Measurements from ENCODE around the gene TLR9.
"Not testable (repeated sequence)": the region's sequence is repeated elsewhere in the genome, so short reads cannot be mapped to it uniquely, and the experiment has no call there.

TLR9 gene, protein sequence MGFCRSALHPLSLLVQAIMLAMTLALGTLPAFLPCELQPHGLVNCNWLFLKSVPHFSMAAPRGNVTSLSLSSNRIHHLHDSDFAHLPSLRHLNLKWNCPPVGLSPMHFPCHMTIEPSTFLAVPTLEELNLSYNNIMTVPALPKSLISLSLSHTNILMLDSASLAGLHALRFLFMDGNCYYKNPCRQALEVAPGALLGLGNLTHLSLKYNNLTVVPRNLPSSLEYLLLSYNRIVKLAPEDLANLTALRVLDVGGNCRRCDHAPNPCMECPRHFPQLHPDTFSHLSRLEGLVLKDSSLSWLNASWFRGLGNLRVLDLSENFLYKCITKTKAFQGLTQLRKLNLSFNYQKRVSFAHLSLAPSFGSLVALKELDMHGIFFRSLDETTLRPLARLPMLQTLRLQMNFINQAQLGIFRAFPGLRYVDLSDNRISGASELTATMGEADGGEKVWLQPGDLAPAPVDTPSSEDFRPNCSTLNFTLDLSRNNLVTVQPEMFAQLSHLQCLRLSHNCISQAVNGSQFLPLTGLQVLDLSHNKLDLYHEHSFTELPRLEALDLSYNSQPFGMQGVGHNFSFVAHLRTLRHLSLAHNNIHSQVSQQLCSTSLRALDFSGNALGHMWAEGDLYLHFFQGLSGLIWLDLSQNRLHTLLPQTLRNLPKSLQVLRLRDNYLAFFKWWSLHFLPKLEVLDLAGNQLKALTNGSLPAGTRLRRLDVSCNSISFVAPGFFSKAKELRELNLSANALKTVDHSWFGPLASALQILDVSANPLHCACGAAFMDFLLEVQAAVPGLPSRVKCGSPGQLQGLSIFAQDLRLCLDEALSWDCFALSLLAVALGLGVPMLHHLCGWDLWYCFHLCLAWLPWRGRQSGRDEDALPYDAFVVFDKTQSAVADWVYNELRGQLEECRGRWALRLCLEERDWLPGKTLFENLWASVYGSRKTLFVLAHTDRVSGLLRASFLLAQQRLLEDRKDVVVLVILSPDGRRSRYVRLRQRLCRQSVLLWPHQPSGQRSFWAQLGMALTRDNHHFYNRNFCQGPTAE

GRCh38 chr3:52225452-52226228 is at the start of gene TLR9:
Gene TLR9, minus strand, starts transcription at chr3:52225645. Its CDS starts 116 bp downstream, at chr3:52225529.
- DNase-seq: peak; percentile 42

DNA sequence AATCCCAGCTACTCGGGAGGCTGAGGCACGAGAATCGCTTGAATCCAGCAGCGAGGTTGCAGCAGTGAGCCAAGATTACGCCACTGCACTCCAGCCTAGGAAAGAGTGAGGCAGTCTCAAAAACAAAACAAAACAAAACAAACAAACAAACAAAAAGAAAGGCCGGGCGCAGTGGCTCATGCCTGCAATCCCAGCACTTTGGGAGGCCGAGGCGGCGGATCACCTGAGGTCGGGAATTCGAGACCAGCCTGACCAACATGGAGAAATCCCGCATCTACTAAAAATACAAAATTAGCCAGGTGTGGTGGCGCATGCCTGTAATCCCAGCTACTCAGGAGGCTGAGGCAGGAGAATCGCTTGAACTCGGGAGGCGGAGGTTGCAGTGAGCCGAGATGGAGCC is 49.3 kb upstream of the TLR9 start:
- DNase-seq: not testable (repeated sequence)

DNA sequence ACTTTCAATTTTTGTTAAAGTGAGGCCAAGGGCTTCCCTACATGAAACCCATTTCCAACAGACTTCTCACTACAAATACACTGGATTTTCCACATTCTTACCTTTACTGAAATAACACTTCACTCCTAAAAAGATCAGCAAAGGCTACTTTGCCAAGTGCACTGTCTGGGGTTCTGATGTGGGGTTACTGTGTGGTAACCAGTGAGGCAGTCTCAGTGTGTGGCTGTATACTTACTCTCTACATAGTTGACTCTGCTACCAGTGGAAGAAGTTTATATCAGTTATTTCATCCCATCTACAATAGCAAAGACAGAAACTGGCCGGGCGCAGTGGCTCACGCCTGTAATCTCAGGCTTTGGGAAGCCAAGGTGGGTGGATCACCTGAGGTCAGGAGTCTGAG is 47.4 kb upstream of the TLR9 start:
- DNase-seq: no peak

- not testable (repeated sequence) for DNase-seq
Observed at GRCh38 chr3:52272172-52272571, 46.7 kb upstream of the TLR9 start.

DNA sequence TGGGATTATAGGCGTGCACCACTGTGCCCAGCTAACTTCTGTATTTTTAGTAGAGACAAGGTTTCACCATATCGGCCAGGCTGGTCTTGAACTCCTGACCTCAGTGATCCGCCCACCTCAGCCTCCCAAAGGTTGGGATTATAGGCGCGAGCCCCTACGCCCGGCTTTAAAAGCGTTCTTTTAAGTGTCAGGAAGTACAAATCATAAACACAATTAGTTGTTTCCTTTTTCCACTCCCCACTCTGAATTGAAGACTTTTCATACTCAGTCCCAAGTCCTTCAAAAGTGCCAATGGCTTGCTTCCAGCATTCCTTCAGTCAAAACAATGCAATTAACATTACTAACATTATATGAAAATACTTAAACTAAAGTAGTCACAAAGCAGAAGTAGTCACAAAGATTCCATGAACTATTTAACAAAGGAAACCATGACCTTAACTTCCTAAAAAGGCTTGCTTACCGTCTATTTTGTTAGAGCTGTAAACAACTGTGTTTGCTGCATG is 44.9 kb upstream of the TLR9 start:
- no peak for DNase-seq

DNA sequence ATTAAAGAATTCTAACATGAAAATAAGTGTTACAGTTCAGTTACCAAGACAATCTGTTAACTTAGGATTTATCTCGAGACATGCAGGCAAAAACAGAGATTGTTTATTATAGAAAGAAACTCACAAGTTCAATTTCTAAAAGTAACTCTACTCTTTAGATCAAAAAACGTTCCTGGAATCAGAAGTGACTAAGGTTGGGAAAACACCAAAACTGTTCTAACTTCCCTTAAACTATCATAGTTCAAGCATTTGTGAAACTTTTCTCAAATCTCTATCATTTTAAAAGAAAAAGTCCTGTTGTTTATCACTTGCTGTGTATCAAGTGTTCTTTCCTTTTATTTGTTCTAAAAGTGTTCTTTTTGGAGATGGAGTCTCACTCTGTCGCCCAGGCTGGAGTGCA is 44.3 kb upstream of the TLR9 start:
- DNase-seq: no peak

DNA sequence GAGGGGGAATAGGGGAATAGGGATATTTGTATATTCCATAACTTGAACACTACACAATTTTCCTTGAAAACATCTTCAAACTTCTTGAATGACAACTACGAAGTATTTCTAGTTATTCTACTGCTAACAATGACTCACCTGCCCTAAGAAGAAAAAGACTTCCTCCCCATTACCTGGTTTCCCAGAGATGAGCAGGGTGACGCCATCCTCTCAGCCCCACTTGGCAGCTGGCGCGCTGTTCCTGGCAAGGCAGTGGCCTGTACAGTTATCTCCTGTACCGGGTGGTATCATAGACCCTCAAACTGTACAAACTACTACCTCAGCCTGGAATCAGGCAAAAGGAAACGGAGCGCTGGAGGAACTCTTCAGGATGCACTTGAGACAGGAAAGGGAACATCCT is 42.6 kb upstream of the TLR9 start:
- peak; percentile 69 for DNase-seq

- DNase-seq: peak; percentile 24
Observed at GRCh38 chr3:52265387-52265786, 39.9 kb upstream of the TLR9 start.

GRCh38 chr3:52262447-52262846 is 37.0 kb upstream of the TLR9 start:
- DNase-seq: no peak

GRCh38 chr3:52259448-52259847 is 34.0 kb upstream of the TLR9 start:
- DNase-seq: peak; percentile 18

- peak; percentile 12 for DNase-seq
Observed at GRCh38 chr3:52259035-52259434, 33.6 kb upstream of the TLR9 start.

- DNase-seq: no peak
Observed at GRCh38 chr3:52257911-52258310, 32.5 kb upstream of the TLR9 start.

- no peak for DNase-seq
Observed at GRCh38 chr3:52256622-52257021, 31.2 kb upstream of the TLR9 start.

DNA sequence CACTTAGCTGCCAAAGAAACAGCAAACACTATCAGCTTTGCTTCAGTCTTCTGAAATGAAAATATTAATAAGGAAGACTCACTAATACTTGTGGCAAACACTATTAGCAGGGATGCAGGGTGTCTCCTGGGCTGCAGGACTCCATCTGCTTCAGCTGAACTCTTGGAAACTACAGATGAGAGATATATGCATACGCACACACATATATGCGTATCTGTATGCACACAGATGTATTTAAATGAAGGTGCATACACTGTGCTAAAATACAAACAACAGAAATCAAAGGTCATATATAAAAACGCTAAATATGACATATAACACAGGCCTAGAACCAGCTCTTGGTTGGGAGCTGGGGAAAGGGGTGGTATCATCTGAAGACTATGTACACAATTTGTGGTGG is 30.7 kb upstream of the TLR9 start:
- no peak for DNase-seq

- peak; percentile 22 for DNase-seq
Observed at GRCh38 chr3:52254608-52255007, 29.2 kb upstream of the TLR9 start.

DNA sequence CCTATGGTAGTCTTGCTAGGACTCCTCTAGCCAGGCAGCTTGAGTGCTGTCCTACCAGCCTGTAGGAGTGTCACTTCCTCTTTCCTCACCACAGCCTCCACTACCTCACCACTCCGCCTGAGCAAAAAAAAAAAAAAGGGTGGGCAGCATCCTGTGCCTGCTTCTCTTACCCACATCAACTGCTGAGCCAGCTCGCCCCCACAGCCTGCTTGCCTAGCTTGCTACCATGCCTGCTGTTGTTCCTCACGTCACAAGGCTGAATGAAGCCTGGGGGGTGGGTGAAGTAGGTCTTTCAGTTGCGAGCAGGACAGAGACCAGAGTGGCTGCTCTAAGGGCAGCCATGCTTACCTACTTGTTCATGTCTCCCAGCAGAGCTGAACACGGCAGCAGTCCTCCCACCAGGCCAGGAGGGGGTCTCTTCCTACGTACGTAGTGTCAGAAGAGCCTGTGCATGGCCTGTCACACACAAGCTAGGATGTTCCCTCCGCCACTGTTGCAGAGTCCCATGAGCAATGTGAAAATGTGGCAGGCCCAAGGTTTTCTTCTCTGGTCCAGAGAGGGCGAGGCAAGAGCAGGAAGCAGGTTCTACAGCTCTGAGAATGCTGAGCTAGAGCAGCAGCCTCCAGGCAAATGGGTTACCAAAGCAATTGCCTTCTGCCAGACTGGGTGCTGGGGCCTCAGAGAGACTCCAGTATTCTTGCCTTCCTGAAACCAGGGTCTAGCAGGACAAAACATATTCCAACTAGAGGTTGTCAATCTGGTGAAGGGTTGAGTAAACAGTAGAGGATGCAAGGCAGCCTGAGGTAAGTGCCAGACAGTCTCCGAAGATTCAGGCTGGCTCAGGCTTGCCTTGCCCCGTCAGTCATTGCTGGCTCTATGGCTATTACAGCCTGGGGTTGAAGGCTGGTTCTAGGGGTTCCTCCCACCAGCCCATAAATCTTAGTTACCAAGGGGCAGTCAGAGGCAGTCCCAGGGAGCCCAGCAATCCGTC is 28.2 kb upstream of the TLR9 start:
- DNase-seq: peak; percentile 85

DNA sequence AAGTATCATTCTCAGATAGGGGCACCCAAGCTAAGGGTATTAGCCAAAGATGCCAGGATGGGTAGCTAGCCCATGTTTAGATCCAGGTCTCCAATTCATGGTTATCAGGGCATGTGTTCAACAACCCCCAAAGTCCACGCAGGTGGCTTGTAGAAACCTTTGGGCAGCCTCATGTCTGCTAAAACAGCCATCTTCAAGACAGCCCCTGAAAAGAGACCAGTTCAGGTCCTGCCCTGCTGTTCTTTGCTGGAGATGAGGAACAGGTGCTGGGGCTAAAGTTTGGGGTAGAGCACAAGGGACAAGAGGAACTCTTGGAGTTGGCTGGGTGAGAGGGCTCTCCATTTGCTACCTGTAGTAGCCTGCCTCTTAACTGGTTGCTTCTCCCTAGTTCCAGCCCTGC is 24.7 kb upstream of the TLR9 start:
- DNase-seq: peak; percentile 23

- peak; percentile 22 for DNase-seq
Observed at GRCh38 chr3:52249683-52250082, 24.2 kb upstream of the TLR9 start.

DNA sequence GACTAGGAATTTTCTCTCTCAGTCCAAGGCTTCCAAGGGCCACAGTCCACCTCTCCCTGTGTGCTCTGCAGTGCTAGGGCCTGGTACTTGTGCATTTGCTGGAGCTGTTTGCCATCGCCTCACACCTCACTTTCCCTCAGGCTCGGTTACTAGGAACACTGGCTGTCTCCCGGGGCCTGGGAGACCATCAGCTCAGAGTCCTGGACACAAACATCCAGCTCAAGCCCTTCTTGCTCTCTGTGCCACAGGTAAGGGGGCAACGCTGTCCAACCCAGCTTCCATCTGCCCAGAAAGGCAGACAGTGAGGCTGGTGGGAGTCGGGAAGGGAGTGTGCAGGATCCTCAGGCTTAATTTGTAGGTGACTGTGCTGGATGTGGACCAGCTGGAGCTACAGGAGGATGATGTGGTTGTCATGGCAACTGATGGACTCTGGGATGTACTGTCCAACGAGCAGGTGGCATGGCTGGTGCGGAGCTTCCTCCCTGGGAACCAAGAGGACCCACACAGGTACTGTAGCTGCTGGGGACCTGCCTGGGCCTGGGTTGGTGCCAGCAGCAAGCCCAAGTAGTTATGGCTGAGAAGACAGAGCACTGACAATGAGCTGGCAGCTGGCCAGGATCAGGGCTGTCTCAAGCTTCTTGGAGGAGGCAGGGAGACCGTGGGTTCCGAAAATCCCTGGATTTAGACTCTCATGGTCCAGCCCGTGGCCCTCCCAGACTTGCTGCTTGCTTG is 23.5 kb upstream of the TLR9 start:
- peak; percentile 37 for DNase-seq

- DNase-seq: peak; percentile 25
Observed at GRCh38 chr3:52248165-52248541, 22.7 kb upstream of the TLR9 start.
